Osteocyte (in vitro differentiated cells): ENCODE results near the gene ISY1. TPM values are rescaled to one million over a fixed set of nuclear protein-coding genes. Genes with fewer than 3 reads are reported as not detected.
"Not testable (repeated sequence)": the region's sequence is repeated elsewhere in the genome, so short reads cannot be mapped to it uniquely, and the experiment has no call there.

Source experiments
- DNase-seq: peaks from one replicate; pipeline ENCODE4 v3.0.0; 2021; ENCODE audit warnings: mixed read lengths; ENCODE audit not compliant: unreplicated experiment; ENCODE audit errors: extremely low spot score
- H3K27ac Mint-ChIP-seq: one replicate; pipeline ENCODE4 v1.8.0; 2021; ENCODE audit warnings: mild to moderate bottlenecking, mixed read lengths; ENCODE audit not compliant: unreplicated experiment
- H3K27me3 Mint-ChIP-seq: one replicate; pipeline ENCODE4 v1.8.0; 2021; ENCODE audit warnings: mixed read lengths; ENCODE audit not compliant: unreplicated experiment
- H3K36me3 Mint-ChIP-seq: one replicate; pipeline ENCODE4 v1.8.0; 2021; ENCODE audit warnings: mixed read lengths; ENCODE audit not compliant: unreplicated experiment
- H3K4me1 Mint-ChIP-seq: one replicate; pipeline ENCODE4 v1.8.0; 2021; ENCODE audit warnings: mixed read lengths; ENCODE audit not compliant: unreplicated experiment
- H3K4me3 Mint-ChIP-seq: one replicate; pipeline ENCODE4 v1.8.0; 2021; ENCODE audit warnings: mild to moderate bottlenecking, moderate library complexity, mixed read lengths; ENCODE audit not compliant: unreplicated experiment
- H3K9me3 Mint-ChIP-seq: one replicate; pipeline ENCODE4 v1.8.0; 2021; ENCODE audit warnings: mixed read lengths; ENCODE audit not compliant: unreplicated experiment
- CTCF ChIP-seq: fragments of 200-600 bp; sonication (generic); IDR thresholded peaks from 2 replicates; pipeline ENCODE4 v1.5.0; 2021; ENCODE audit warnings: antibody characterized with exemption, mild to moderate bottlenecking, moderate library complexity
- total RNA-seq: library from RNA; stranded (reverse); gene quantifications from 2 replicates; pipeline ENCODE4 v1.2.1, GENCODE V29; 2021

Gene ISY1
- total RNA-seq, 1 donor from 2014 or later: 42.6 TPM

GRCh38 chr3:129100274-129100673 is 60.6 kb downstream of the ISY1 start:
- Mint-ChIP-seq H3K4me1 (no peaks in the 10 kb centered on the region), H3K36me3 (peaks cover 19% of the 10 kb centered on the region), H3K9me3 (peaks cover 4% of the 10 kb centered on the region), H3K27me3 (no peaks in the 10 kb centered on the region), H3K4me3 (no peak overlapping the region), H3K27ac (no peak overlapping the region)
- DNase-seq: no peak
- no peak for TF ChIP-seq CTCF

- DNase-seq: no peak
- H3K27me3 Mint-ChIP-seq: no peaks in the 10 kb centered on the region
- no peak overlapping the region for H3K27ac Mint-ChIP-seq
- peaks cover 4% of the 10 kb centered on the region for H3K9me3 Mint-ChIP-seq
- no peak for TF ChIP-seq CTCF
- H3K36me3 Mint-ChIP-seq: peaks cover 19% of the 10 kb centered on the region
- no peak overlapping the region for H3K4me3 Mint-ChIP-seq
- no peaks in the 10 kb centered on the region for H3K4me1 Mint-ChIP-seq
These were observed 65.6 kb downstream of the ISY1 start for GRCh38 chr3:129095285-129095684.

- not testable (repeated sequence) for H3K27ac Mint-ChIP-seq, H3K36me3 Mint-ChIP-seq, H3K4me3 Mint-ChIP-seq, H3K4me1 Mint-ChIP-seq, DNase-seq, H3K9me3 Mint-ChIP-seq, H3K27me3 Mint-ChIP-seq
These were observed 72.6 kb downstream of the ISY1 start for GRCh38 chr3:129088312-129088711.

GRCh38 chr3:129087904-129088303 is 73.0 kb downstream of the ISY1 start:
- H3K9me3 Mint-ChIP-seq, H3K4me3 Mint-ChIP-seq, H3K27ac Mint-ChIP-seq, H3K36me3 Mint-ChIP-seq, H3K4me1 Mint-ChIP-seq, H3K27me3 Mint-ChIP-seq, DNase-seq: not testable (repeated sequence)

- Mint-ChIP-seq H3K4me3 (no peak overlapping the region), H3K4me1 (no peaks in the 10 kb centered on the region), H3K36me3 (peaks cover 2% of the 10 kb centered on the region), H3K9me3 (no peaks in the 10 kb centered on the region), H3K27me3 (no peaks in the 10 kb centered on the region), H3K27ac (no peak overlapping the region)
- TF ChIP-seq CTCF: no peak
- no peak for DNase-seq
These were observed 73.6 kb downstream of the ISY1 start for GRCh38 chr3:129087138-129087702.

GRCh38 chr3:129085818-129086217 is 75.0 kb downstream of the ISY1 start:
- no peaks in the 10 kb centered on the region for H3K9me3 Mint-ChIP-seq
- TF ChIP-seq CTCF: no peak
- no peak for DNase-seq
- no peaks in the 10 kb centered on the region for H3K27me3 Mint-ChIP-seq
- no peaks in the 10 kb centered on the region for H3K36me3 Mint-ChIP-seq
- no peak overlapping the region for H3K27ac Mint-ChIP-seq
- H3K4me1 Mint-ChIP-seq: no peaks in the 10 kb centered on the region
- no peak overlapping the region for H3K4me3 Mint-ChIP-seq
